Calu3 (cell line): ENCODE results near the gene TNFRSF21. TPM values are rescaled to one million over a fixed set of nuclear protein-coding genes. Genes with fewer than 3 reads are reported as not detected.
"Not testable (repeated sequence)": the region's sequence is repeated elsewhere in the genome, so short reads cannot be mapped to it uniquely, and the experiment has no call there.

Experiments
- BruUV-seq: library from RNA; stranded (reverse); fragments of 400-500 nt; replicated peaks from 2 replicates; lab custom pipeline; 2021; lab: Mats Ljungman, UMichigan
- CTCF ChIA-PET: fragments of 300-600 bp; sonication (Branson Sonifier 250); formaldehyde crosslinking; loops from one replicate; lab custom pipeline; 2022; ENCODE audit warnings: antibody characterized with exemption; lab: Charles Lee
- DNase-seq: peaks from one replicate; pipeline ENCODE4 v3.0.0; 2022
- H3K27ac Mint-ChIP-seq: one replicate; pipeline ENCODE4 v1.8.0; 2022; ENCODE audit warnings: mixed read lengths; ENCODE audit not compliant: unreplicated experiment
- H3K27me3 Mint-ChIP-seq: one replicate; pipeline ENCODE4 v1.8.0; 2022; ENCODE audit warnings: mixed read lengths; ENCODE audit not compliant: unreplicated experiment
- H3K36me3 Mint-ChIP-seq: one replicate; pipeline ENCODE4 v1.8.0; 2022; ENCODE audit warnings: mild to moderate bottlenecking, moderate library complexity, mixed read lengths; ENCODE audit not compliant: insufficient read depth, unreplicated experiment
- H3K4me1 Mint-ChIP-seq: one replicate; pipeline ENCODE4 v1.8.0; 2022; ENCODE audit warnings: mild to moderate bottlenecking, low read depth, mixed read lengths; ENCODE audit not compliant: unreplicated experiment
- H3K4me3 Mint-ChIP-seq: one replicate; pipeline ENCODE4 v1.8.0; 2022; ENCODE audit warnings: mild to moderate bottlenecking, low read depth, moderate library complexity, mixed read lengths; ENCODE audit not compliant: unreplicated experiment
- H3K9me3 Mint-ChIP-seq: one replicate; pipeline ENCODE4 v1.8.0; 2022; ENCODE audit warnings: low read depth, mixed read lengths; ENCODE audit not compliant: unreplicated experiment
- intact Hi-C: fragments of 100-400 bp; cut with micrococcal nuclease; formaldehyde crosslinking; loops from one replicate; pipeline ENCODE4 v1.10.0; 2022; ENCODE audit not compliant: unreplicated experiment
- total RNA-seq: library from RNA; stranded (reverse); gene quantifications from 2 replicates; pipeline ENCODE4 v1.2.3, GENCODE V29; 2022
- TF ChIP-seq, protein P1 (sequence below): fragments of 200-600 bp; IDR thresholded peaks from one replicate; pipeline ENCODE4 v1.8.0; 2022; ENCODE audit warnings: antibody characterized with exemption; ENCODE audit not compliant: unreplicated experiment

The TNFRSF21 gene
- total RNA-seq, 1 experiment from 2014 or later: 255 TPM

DNA sequence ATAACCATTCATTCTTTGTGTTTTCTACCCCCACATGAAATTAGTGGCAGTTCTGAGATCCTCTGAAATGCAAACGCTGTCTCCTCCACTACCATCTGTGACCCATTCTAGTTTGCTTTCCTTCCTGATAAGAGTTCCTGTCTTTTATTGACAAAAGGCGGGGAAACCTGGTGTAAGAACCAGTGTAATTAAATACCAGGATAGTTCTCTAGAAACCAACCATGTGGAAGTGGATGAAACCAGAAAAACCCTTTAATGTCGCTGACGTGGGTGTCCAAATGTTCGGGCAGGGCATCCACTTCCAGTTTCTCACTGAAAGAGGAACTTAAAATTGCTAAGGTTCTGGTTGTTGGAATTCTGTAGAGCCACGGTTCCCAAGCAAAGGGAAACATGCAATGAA is 79.1 kb downstream of the TNFRSF21 start:
- TF ChIP-seq, protein P1, sequence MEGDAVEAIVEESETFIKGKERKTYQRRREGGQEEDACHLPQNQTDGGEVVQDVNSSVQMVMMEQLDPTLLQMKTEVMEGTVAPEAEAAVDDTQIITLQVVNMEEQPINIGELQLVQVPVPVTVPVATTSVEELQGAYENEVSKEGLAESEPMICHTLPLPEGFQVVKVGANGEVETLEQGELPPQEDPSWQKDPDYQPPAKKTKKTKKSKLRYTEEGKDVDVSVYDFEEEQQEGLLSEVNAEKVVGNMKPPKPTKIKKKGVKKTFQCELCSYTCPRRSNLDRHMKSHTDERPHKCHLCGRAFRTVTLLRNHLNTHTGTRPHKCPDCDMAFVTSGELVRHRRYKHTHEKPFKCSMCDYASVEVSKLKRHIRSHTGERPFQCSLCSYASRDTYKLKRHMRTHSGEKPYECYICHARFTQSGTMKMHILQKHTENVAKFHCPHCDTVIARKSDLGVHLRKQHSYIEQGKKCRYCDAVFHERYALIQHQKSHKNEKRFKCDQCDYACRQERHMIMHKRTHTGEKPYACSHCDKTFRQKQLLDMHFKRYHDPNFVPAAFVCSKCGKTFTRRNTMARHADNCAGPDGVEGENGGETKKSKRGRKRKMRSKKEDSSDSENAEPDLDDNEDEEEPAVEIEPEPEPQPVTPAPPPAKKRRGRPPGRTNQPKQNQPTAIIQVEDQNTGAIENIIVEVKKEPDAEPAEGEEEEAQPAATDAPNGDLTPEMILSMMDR: no peak
- DNase-seq: no peak
- peak overlapping the region; percentile 82 for H3K27ac Mint-ChIP-seq
- H3K27me3 Mint-ChIP-seq: no peaks in the 10 kb centered on the region
- peak overlapping the region; percentile 26 for H3K4me3 Mint-ChIP-seq
- peaks cover 76% of the 10 kb centered on the region for H3K36me3 Mint-ChIP-seq
- H3K4me1 Mint-ChIP-seq: peaks cover 43% of the 10 kb centered on the region
- no TSS peak for BruUV-seq
- H3K9me3 Mint-ChIP-seq: no peaks in the 10 kb centered on the region
- intact Hi-C loops: loop anchor here (5.0 kb wide), 1 partner anchor 33 kb away; no protein-coding TSS in a partner anchor
- CTCF ChIA-PET: no interaction called here

DNA sequence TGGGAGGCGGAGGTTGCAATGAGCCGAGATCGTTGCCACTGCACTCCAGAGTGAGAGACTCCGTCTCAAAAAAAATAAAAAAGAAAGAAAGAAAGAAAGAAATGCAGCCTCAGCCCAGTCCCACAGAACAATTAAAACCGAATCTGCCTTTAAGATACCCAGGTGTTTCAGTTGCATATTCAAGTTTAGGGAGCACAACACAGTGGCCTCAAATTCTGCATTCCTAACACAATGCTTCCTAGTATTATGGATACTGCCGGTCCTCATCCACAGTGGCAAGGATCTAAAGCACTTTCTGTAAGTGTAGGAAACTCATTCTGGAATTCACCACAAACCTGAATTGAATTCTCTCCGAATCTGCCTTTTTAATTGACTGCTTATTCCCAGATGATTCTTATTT is 80.5 kb downstream of the TNFRSF21 start:
- H3K27me3 Mint-ChIP-seq: no peaks in the 10 kb centered on the region
- peaks cover 63% of the 10 kb centered on the region for H3K36me3 Mint-ChIP-seq
- no peak for DNase-seq
- intact Hi-C loops: no loop called here
- CTCF ChIA-PET: interaction anchor here (1.0 kb wide), 1 partner anchor 53 kb away, joined by 3 read pairs; no protein-coding TSS in a partner anchor
- H3K9me3 Mint-ChIP-seq: no peaks in the 10 kb centered on the region
- H3K4me1 Mint-ChIP-seq: peaks cover 30% of the 10 kb centered on the region
- TF ChIP-seq, protein P1: no peak
- H3K4me3 Mint-ChIP-seq: no peak overlapping the region
- no TSS peak for BruUV-seq
- H3K27ac Mint-ChIP-seq: peak overlapping the region; percentile 82

DNA sequence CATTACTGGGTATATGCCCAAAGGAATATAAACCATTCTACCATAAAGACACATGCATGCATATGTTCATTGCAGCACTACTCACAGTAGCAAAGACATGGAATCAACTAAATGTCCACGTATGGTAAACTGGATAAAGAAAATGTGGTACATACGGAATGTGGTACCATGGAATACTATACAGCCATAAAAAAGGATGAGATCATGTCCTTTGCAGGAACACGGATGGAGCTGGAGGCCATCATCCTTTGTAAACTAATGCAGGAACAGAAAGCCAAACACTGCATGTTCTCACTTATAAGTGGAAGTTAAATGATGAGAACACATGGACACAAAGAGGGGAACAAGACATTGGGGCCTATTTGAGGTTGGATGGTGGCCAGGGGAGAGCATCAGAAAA is 81.6 kb downstream of the TNFRSF21 start:
- H3K27me3 Mint-ChIP-seq, H3K4me3 Mint-ChIP-seq, intact Hi-C loops, DNase-seq, BruUV-seq, H3K9me3 Mint-ChIP-seq, CTCF ChIA-PET, H3K27ac Mint-ChIP-seq: not testable (repeated sequence)
- Mint-ChIP-seq H3K4me1 (peaks cover 27% of the 10 kb centered on the region), H3K36me3 (peaks cover 56% of the 10 kb centered on the region)

DNA sequence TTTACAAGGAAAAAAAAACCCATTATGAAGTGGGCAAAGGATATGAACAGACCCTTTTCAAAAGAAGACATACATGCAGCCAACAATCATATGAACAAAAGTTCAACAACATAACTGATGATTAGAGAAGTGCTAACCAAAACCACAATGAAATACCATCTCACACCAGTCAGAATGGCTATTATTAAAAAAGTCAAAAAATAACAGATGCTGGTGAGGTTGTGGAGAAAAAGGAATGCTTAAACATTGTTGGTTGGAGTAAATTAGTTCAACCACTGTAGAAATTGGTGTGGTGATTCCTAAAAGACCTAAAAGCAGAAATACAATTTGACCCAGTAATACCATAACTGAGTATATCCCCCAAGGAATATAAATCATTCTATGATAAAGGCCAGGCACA is 86.5 kb downstream of the TNFRSF21 start:
- H3K9me3 Mint-ChIP-seq, CTCF ChIA-PET, H3K27me3 Mint-ChIP-seq, H3K4me3 Mint-ChIP-seq, H3K27ac Mint-ChIP-seq, DNase-seq, BruUV-seq, intact Hi-C loops, H3K4me1 Mint-ChIP-seq: not testable (repeated sequence)
- H3K36me3 Mint-ChIP-seq: peaks cover 20% of the 10 kb centered on the region

DNA sequence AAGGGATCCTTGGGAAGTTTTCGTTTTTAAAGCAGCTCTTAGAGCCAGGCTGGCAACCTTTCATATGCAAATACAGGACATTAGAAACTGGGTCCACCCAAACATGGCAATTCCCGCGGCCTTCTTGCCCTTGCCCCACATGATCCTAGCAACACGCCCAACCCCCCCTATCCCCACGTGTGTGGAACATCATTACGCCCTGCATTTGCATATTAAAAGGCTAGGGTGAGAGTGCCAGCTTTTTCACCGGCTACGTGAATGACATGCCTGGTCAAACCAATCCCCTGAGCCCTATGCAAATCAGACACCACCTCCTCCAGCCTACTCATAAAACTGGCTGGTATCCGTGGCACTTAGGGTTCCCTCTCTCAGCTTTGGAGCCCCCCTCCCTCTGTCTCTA is 88.1 kb downstream of the TNFRSF21 start:
- CTCF ChIA-PET: no interaction called here
- Mint-ChIP-seq H3K9me3 (peaks cover 8% of the 10 kb centered on the region), H3K27ac (no peak overlapping the region), H3K4me1 (peaks cover 7% of the 10 kb centered on the region), H3K27me3 (no peaks in the 10 kb centered on the region), H3K36me3 (peaks cover 14% of the 10 kb centered on the region), H3K4me3 (no peak overlapping the region)
- intact Hi-C loops: no loop called here
- BruUV-seq: no TSS peak
- TF ChIP-seq, protein P1: no peak
- DNase-seq: no peak
